ENCODE results near the gene PRKCQ. TPM values are rescaled to one million over a fixed set of nuclear protein-coding genes. Genes with fewer than 3 reads are reported as not detected.

Gene PRKCQ
- total and polyA plus RNA-seq, 2 of the 8 experiments (the other 6 are each of a cell fraction or from before 2014, with no cell fraction given): 9.1 to 22.6 TPM

- TF ChIP-seq CHD7 (IDR thresholded peaks at IDR 0.05; ENCODE audit: insufficient replicate concordance, low read length) (no peak), ATF2 (IDR thresholded peaks at IDR 0.05; ENCODE audit: low read length) (no peak), EP300 (IDR thresholded peaks at IDR 0.05; ENCODE audit: borderline replicate concordance in 1 of 2, low read depth in 2 of 2, low read length in 2 of 2) (no peak), POU5F1 (IDR thresholded peaks at IDR 0.05; ENCODE audit: low read depth, low read length) (no peak), SUZ12 (IDR thresholded peaks at IDR 0.05; ENCODE audit: low read length) (no peak), PHF8 (conservative IDR thresholded peaks at IDR 0.05; ENCODE audit: low read depth, low read length) (no peak), GTF2F1 (IDR thresholded peaks at IDR 0.05; ENCODE audit: borderline replicate concordance, low read depth, low read length) (no peak), EGR1 (IDR thresholded peaks at IDR 0.05; ENCODE audit: borderline replicate concordance, low read depth, low read length) (no peak), RNF2 (IDR thresholded peaks at IDR 0.05; ENCODE audit: borderline replicate concordance, low read depth, low read length, missing control alignments, poor library complexity, severe bottlenecking) (no peak)
Measured at GRCh38 chr10:6615971-6616370, 35.9 kb upstream of the PRKCQ start (continued).
